Hepatocyte (in vitro differentiated cells): ENCODE data around the gene URI1. TPM values are rescaled to one million over a fixed set of nuclear protein-coding genes. Genes with fewer than 3 reads are reported as not detected.

Source experiments
- DNase-seq: peaks from one replicate; pipeline ENCODE4 v3.0.0-alpha.2; 2016; ENCODE audit warnings: low spot score
- H2AFZ ChIP-seq: fragments of 200-600 bp; sonication (generic); 2 replicates; pipeline ENCODE4 v1.6.0; 2016; ENCODE audit warnings: antibody characterized with exemption, mild to moderate bottlenecking
- H3K27ac ChIP-seq: fragments of 200-600 bp; sonication (generic); 2 replicates; pipeline ENCODE4 v1.5.1; 2016; ENCODE audit warnings: mild to moderate bottlenecking
- H3K27me3 ChIP-seq: fragments of 200-600 bp; sonication (generic); 2 replicates; pipeline ENCODE4 v1.6.1; 2016
- H3K36me3 ChIP-seq: fragments of 200-600 bp; sonication (generic); replicated peaks from 2 replicates; pipeline ENCODE4 v1.5.1; 2016; ENCODE audit warnings: low read depth; ENCODE audit not compliant: insufficient read depth
- H3K4me1 ChIP-seq: fragments of 200-600 bp; sonication (generic); 2 replicates; pipeline ENCODE4 v1.5.1; 2016; ENCODE audit warnings: mild to moderate bottlenecking, moderate library complexity; ENCODE audit not compliant: insufficient read depth
- H3K4me2 ChIP-seq: fragments of 200-600 bp; sonication (generic); 2 replicates; pipeline ENCODE4 v1.6.0; 2016
- H3K4me3 ChIP-seq: fragments of 200-600 bp; sonication (generic); 2 replicates; pipeline ENCODE4 v1.5.1; 2016; ENCODE audit warnings: mild to moderate bottlenecking
- H3K79me2 ChIP-seq: fragments of 200-600 bp; sonication (generic); 2 replicates; pipeline ENCODE4 v1.6.0; 2017; ENCODE audit warnings: mild to moderate bottlenecking
- H3K9me2 ChIP-seq: fragments of 200-600 bp; sonication (generic); replicated peaks from 2 replicates; pipeline ENCODE4 v1.6.0; 2017; ENCODE audit warnings: mild to moderate bottlenecking; ENCODE audit not compliant: insufficient read depth
- H3K9me3 ChIP-seq: fragments of 200-600 bp; sonication (generic); 2 replicates; pipeline ENCODE4 v1.5.1; 2016; ENCODE audit warnings: low read depth, mild to moderate bottlenecking
- H4K20me1 ChIP-seq: fragments of 200-600 bp; sonication (generic); 2 replicates; pipeline ENCODE4 v1.6.0; 2016; ENCODE audit warnings: mild to moderate bottlenecking; ENCODE audit not compliant: insufficient read depth, poor library complexity, severe bottlenecking
- CTCF ChIP-seq: fragments of 200-600 bp; sonication (generic); IDR thresholded peaks from 2 replicates; pipeline ENCODE4 v1.5.1; 2016; ENCODE audit warnings: antibody characterized with exemption, mild to moderate bottlenecking; ENCODE audit not compliant: poor library complexity
- EZH2 ChIP-seq: fragments of 200-600 bp; sonication (generic); IDR thresholded peaks from 2 replicates; pipeline ENCODE4 v1.6.1; 2016; ENCODE audit warnings: antibody characterized with exemption, mild to moderate bottlenecking, borderline replicate concordance
- EZH2phosphoT487 ChIP-seq: fragments of 200-600 bp; sonication (generic); IDR thresholded peaks from one replicate; pipeline ENCODE4 v1.6.1; 2018; ENCODE audit warnings: antibody characterized with exemption, mild to moderate bottlenecking, low read depth, moderate library complexity; ENCODE audit not compliant: unreplicated experiment, severe bottlenecking
- WGBS: methylation state at CpG from one replicate; pipeline ENCODE4 v1.1.6; 2016; ENCODE audit warnings: low lambda C conversion rate; ENCODE audit errors: missing lambda C conversion rate; 5-methylcytosine and 5-hydroxymethylcytosine counted together
- polyA plus RNA-seq: library from polyadenylated mRNA; unstranded; fragments of >200 nt; fragmentation: Nextera tagmentation; extraction: Ambion mirVana; gene quantifications from 2 replicates; pipeline ENCODE4 v1.2.1, GENCODE V29; 2016
- total RNA-seq: library from RNA; depleted of rRNA; stranded (reverse); fragments of >200 nt; gene quantifications from 2 replicates; pipeline ENCODE4 v1.2.3, GENCODE V29; 2014

URI1 gene
- total and polyA plus RNA-seq, 2 experiments from 2014 or later, result 50.0 to 66.7 TPM

GRCh38 chr19:29922972-29923371 is 19.1 kb upstream of the URI1 start:
- TF ChIP-seq EZH2phosphoT487 (no peak), EZH2 (no peak), CTCF (no peak)
- no peak for DNase-seq
- H3K4me2 ChIP-seq, result no peak overlapping the region
- no peaks in the 10 kb centered on the region for H3K9me2 ChIP-seq
- no peak overlapping the region for H3K4me3 ChIP-seq
- no peaks in the 10 kb centered on the region for H3K79me2 ChIP-seq
- no peaks in the 10 kb centered on the region for H4K20me1 ChIP-seq
- 81% methylated on average over 4 of the region's 4 CpGs for WGBS
- no peaks in the 10 kb centered on the region for H3K9me3 ChIP-seq
- no peaks in the 10 kb centered on the region for H3K36me3 ChIP-seq
- H3K4me1 ChIP-seq, result no peaks in the 10 kb centered on the region
- no peaks in the 10 kb centered on the region for H3K27me3 ChIP-seq
- no peak overlapping the region for H2AFZ ChIP-seq
- no peak overlapping the region for H3K27ac ChIP-seq

DNA sequence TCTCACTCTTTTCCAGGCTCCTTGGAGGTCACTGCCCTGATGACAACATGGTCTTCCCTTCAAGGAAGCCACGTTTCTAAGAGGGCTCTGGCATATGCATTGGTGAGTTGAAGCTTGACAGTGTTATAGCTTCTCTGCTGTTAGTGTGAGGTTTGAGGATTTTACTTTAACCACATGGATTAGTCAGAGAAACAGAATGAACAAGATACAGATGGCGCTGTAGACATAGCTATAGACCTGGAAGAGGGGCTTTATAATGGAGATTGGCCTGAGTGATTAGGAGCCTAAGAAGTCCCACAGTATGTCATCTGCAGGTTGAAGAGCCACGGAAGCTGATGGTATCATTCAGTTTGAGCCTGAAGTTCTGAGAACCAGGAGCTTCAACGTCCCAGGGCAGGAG is 18.4 kb upstream of the URI1 start:
- no peak overlapping the region for H2AFZ ChIP-seq
- no peak for DNase-seq
- H3K4me2 ChIP-seq, result no peak overlapping the region
- H3K4me1 ChIP-seq, result no peaks in the 10 kb centered on the region
- H3K4me3 ChIP-seq, result no peak overlapping the region
- no peaks in the 10 kb centered on the region for H3K36me3 ChIP-seq
- H3K27ac ChIP-seq, result no peak overlapping the region
- H3K9me3 ChIP-seq, result no peaks in the 10 kb centered on the region
- no peaks in the 10 kb centered on the region for H3K9me2 ChIP-seq
- WGBS, result 73% methylated on average over 4 of the region's 4 CpGs
- H3K27me3 ChIP-seq, result no peaks in the 10 kb centered on the region
- H3K79me2 ChIP-seq, result no peaks in the 10 kb centered on the region
- TF ChIP-seq EZH2 (no peak), EZH2phosphoT487 (no peak), CTCF (no peak)
- no peaks in the 10 kb centered on the region for H4K20me1 ChIP-seq

- Histone ChIP-seq H3K9me2 (no peaks in the 10 kb centered on the region), H3K4me2 (no peak overlapping the region), H3K79me2 (no peaks in the 10 kb centered on the region), H3K9me3 (no peaks in the 10 kb centered on the region), H3K4me1 (no peaks in the 10 kb centered on the region), H3K36me3 (no peaks in the 10 kb centered on the region), H3K27me3 (no peaks in the 10 kb centered on the region), H3K27ac (no peak overlapping the region), H2AFZ (no peak overlapping the region), H3K4me3 (no peak overlapping the region), H4K20me1 (no peaks in the 10 kb centered on the region)
- TF ChIP-seq EZH2, result no peak
- TF ChIP-seq EZH2phosphoT487, result no peak
- TF ChIP-seq CTCF, result no peak
- 100% methylated on average over 1 of the region's 1 CpG for WGBS
- DNase-seq, result no peak
These were observed 16.0 kb upstream of the URI1 start for GRCh38 chr19:29926031-29926430.

DNA sequence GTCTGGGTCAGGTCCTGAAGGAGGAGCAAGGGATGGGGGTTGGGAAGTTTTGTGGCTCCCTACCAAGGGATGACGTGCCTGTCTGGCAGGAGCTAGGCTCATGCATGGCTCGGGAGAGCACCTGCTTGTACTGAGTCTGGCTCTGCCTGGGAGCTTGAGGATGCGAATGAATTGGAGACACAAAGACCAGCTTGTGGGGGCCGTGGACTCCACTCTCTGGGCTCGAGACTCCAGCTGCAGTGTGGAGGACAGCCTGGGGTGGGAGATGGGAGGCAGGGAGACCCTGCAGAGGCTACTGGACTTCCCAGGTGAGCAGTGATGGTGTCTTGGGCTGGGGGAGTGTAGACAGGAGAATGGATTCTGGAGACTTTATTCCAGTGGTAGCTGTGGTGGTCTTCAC is 15.2 kb upstream of the URI1 start:
- no peaks in the 10 kb centered on the region for H3K79me2 ChIP-seq
- H3K4me3 ChIP-seq, result no peak overlapping the region
- H2AFZ ChIP-seq, result no peak overlapping the region
- no peak overlapping the region for H3K4me2 ChIP-seq
- WGBS, result 74% methylated on average over 5 of the region's 5 CpGs
- no peaks in the 10 kb centered on the region for H3K27me3 ChIP-seq
- no peaks in the 10 kb centered on the region for H3K9me2 ChIP-seq
- TF ChIP-seq CTCF, result no peak
- no peak for TF ChIP-seq EZH2
- TF ChIP-seq EZH2phosphoT487, result no peak
- H3K4me1 ChIP-seq, result no peaks in the 10 kb centered on the region
- no peaks in the 10 kb centered on the region for H4K20me1 ChIP-seq
- no peak overlapping the region for H3K27ac ChIP-seq
- H3K9me3 ChIP-seq, result no peaks in the 10 kb centered on the region
- no peak for DNase-seq
- H3K36me3 ChIP-seq, result no peaks in the 10 kb centered on the region
